ENCODE measurements around the gene SLC17A9. TPM values are rescaled to one million over a fixed set of nuclear protein-coding genes. Genes with fewer than 3 reads are reported as not detected.
A peak's percentile ranks its signal among the peaks of the same experiment; 100 is the strongest.

The SLC17A9 gene
- total RNA-seq, 2 experiments from 2014 or later = 11.6 to 12.6 TPM

DNA sequence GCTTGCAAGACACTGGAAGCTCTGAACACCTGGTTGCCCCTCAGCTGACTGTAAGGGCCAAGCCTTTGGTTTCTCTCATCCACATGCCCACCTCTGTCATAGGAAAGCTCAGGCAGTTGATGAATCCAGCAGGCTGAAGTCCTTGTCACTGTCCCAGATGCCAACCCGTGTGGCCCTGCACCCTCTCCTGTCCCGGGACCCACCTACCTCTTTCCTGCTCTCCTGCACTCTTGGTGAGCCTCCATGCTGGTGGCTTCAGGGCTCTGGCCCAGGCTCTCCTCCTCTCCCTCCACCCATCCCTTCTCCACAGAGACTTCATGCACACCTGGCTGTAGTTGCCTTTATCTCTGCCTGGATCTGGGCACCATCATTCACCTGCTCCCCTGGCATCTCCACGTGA lies 18.5 kb upstream of the SLC17A9 start:
- peaks cover 12% of the 10 kb centered on the region for H3K36me3 Mint-ChIP-seq (ENCODE audit: low read depth)
- ChIA-PET POLR2A (no interaction called here), CTCF (interaction anchor here (1.2 to 3.3 kb wide), 4 partner anchors 8 to 36 kb away, joined by 4 to 26 read pairs (median 4); partner anchors contain the start of gene DIDO1)
- H3K9me3 Mint-ChIP-seq = no peaks in the 10 kb centered on the region
- no peak overlapping the region for H3K27ac Mint-ChIP-seq
- H3K4me3 Mint-ChIP-seq = no peak overlapping the region
- no peaks in the 10 kb centered on the region for H3K27me3 Mint-ChIP-seq
- H3K4me1 Mint-ChIP-seq = peaks cover 32% of the 10 kb centered on the region
- DNase-seq = no peak

DNA sequence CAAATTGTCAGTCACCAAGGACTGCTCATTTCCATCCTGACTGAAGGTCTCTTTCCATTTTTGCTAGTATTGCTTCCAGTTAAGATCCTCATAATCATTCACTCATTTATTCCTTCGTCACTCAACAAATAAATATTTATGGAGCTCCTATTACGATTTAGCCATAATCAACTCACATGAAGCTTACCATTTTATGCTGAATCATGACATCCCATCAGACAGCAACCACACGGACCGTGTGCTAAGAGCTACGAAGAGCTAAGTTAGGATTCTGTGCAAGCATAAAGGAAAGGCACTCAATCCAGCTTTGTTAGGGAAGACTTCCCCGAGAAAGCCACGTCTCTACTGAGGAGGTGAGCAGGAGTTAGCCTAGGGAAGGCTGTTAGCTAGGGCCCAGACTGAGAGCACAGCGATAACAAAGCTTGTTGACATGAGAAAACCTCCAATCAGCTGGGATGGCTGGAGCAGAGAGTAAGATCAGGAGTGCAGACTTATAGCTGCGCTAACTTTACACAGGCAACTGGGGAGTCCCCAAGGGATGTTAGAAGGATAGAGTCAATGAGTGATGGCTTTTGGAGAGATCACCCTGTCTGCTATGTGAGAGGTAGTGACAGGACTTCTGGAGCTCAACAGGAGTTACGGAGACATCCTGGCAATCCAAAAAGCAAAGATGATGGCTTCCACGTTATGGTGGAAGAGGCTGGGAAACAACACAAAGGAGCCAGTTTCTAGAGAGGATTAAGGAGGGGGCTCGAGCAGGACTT lies 17.1 kb upstream of the SLC17A9 start:
- Mint-ChIP-seq H3K36me3 (ENCODE audit: low read depth) (peaks cover 16% of the 10 kb centered on the region), H3K27me3 (no peaks in the 10 kb centered on the region), H3K4me3 (no peak overlapping the region), H3K9me3 (no peaks in the 10 kb centered on the region), H3K27ac (no peak overlapping the region), H3K4me1 (peaks cover 32% of the 10 kb centered on the region)
- ChIA-PET POLR2A (interaction anchor here (0.6 to 0.7 kb wide), 2 partner anchors 13 to 17 kb away, joined by 3 to 4 read pairs; no protein-coding TSS in a partner anchor), CTCF (interaction anchor here (0.6 to 4.0 kb wide), 9 partner anchors 9 to 779 kb away, joined by 3 to 26 read pairs (median 4); partner anchors contain the start of gene DIDO1)
- DNase-seq = no peak

DNA sequence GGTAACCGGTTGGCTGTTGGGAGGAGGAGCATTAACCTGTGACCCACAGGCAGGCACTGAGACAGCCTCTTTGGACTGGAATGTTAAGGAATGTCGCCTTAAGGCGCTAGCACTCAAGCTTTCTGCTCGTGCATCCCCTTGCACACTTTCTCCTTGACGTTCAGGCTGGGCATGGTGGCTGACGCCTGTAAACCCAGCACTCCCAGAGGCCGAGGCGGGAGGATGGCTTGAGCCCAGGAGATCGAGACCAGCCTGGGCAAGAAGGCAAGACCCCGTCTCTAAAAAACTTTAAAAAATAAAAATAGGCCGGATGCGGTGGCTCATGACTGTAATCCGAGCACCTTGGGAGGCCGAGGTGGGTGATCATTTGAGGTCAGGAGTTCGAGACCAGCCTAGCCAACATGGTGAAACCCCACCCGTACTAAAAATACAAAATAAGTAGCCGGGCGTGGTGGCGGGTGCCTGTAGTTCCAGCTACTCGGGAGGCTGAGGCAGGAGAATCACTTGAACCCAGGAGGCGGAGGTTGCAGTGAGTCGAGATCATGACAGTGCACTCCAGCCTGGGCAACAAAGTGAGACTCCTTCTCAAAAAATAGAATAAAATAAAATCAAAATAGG lies 16.4 kb upstream of the SLC17A9 start:
- H3K27me3 Mint-ChIP-seq = no peaks in the 10 kb centered on the region
- no peak for DNase-seq
- CTCF ChIA-PET = interaction anchor here (1.1 to 4.0 kb wide), 3 partner anchors 10 to 17 kb away, joined by 3 to 26 read pairs (median 14); partner anchors contain the start of gene DIDO1
- no peaks in the 10 kb centered on the region for H3K9me3 Mint-ChIP-seq
- no peak overlapping the region for H3K4me3 Mint-ChIP-seq
- POLR2A ChIA-PET = interaction anchor here (0.6 kb wide), 1 partner anchor 18 kb away, joined by 3 read pairs; no protein-coding TSS in a partner anchor
- peaks cover 30% of the 10 kb centered on the region for H3K4me1 Mint-ChIP-seq
- H3K36me3 Mint-ChIP-seq (ENCODE audit: low read depth) = peaks cover 16% of the 10 kb centered on the region
- H3K27ac Mint-ChIP-seq = no peak overlapping the region

DNA sequence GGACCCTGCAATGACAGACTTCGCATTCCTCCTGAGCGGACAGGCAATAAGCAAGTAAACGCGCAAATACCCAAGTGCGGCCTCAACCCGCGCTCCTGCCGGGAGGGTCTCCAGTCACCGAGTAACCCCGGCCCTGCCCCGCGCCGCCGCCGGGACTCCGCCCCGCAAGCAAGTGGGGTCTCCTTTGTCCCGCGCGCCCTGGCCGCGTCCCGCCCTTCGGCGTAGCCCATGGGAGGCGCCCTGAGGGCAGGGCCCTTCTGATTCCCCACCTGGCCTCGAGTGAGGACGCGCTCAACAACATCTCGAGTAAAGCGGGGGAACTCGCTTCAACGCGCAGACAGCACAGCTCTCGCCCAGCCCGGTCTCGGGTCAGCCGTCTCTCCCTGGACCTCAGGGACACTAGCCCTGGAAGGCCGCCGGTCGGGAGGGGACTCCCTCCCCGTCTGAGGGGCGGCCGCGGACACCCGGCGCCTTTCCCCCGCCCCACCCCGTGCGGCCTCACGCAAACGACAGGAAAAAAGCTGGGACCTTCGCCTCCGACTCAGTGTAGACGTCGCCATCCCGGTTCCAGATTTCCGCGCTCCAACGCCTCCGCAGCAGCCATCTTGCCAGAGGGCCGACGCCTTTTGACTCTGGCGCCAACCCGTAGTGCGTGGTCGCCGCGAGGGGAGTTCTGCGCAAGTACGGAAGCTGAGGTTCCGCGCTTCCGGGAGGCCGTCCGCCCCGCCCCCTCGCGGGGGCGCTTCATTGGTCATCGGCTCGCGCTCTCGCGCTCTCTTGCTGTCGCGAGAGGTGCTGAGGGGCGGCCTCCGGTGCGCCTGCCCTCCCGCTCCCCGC lies 15.0 kb upstream of the SLC17A9 start:
- Mint-ChIP-seq H3K4me1 (peaks cover 35% of the 10 kb centered on the region), H3K27me3 (no peaks in the 10 kb centered on the region), H3K4me3 (no peak overlapping the region), H3K27ac (peak overlapping the region; percentile 92), H3K9me3 (no peaks in the 10 kb centered on the region), H3K36me3 (ENCODE audit: low read depth) (peaks cover 21% of the 10 kb centered on the region)
- ChIA-PET CTCF (interaction anchor here (0.8 to 4.0 kb wide), 8 partner anchors 12 to 286 kb away, joined by 3 to 14 read pairs (median 4); partner anchors contain the start of gene DIDO1), POLR2A (interaction anchor here (0.7 to 1.5 kb wide), 3 partner anchors 9 to 19 kb away, joined by 3 to 4 read pairs (median 3); no protein-coding TSS in a partner anchor)
- peak; percentile 97 for DNase-seq

DNA sequence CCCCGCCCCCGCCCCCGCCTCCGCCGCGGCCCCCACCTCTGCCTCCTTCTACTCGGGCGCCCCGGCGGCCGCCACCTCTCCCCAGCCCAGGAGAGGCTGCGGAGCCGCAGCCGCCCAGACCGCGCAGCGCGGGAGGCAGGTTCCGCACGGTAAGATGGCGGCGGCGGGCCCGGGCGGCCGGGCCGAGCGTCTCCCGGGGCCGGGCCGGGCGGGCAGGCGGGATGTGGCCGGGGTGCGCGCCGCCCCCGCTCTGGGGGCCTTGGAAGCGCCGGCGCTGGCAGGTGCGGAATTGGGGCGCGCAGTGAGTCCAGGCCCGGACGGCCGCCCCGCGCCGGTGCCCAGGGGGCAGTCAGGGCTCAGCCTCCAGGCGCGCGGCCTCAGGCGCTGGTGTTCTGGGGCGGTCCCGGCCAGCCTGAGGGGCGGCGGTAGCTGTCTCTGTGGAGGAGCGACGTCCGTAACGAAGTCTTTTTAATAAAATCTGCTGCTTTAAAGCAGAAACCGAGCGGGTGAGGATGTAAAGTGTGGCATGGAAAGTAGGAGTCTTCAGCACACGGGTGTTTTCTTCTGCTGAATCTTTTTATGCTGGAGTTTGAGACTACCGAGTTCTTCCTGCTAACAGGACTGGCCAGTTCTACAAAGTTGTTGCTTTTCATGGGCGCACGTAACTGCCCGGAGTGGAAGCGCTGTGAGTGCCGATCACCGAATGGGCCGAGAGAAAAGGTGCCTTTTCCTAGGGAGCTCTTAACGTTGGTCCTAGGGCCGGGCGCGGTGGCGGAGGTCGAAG lies 14.2 kb upstream of the SLC17A9 start, which contains the start of gene GID8:
Gene GID8 (plus strand): TSS at position 43 of the 784 bp plus-strand sequence. CDS start 3,356 bp downstream, outside the sequence.
- CTCF ChIA-PET = interaction anchor here (0.7 to 4.0 kb wide), 9 partner anchors 9 to 285 kb away, joined by 3 to 14 read pairs (median 4); partner anchors contain the start of gene DIDO1
- Mint-ChIP-seq H3K27me3 (no peaks in the 10 kb centered on the region), H3K4me3 (no peak within 1 kb of the TSS), H3K36me3 (ENCODE audit: low read depth) (peaks cover 26% of the 10 kb centered on the region), H3K9me3 (no peaks in the 10 kb centered on the region), H3K4me1 (peaks cover 33% of the 10 kb centered on the region), H3K27ac (peak within 1 kb of the TSS; percentile 92)
- DNase-seq = peak; percentile 46
- POLR2A ChIA-PET = interaction anchor here (0.7 to 1.5 kb wide), 2 partner anchors 11 to 20 kb away, joined by 3 to 4 read pairs; no protein-coding TSS in a partner anchor

DNA sequence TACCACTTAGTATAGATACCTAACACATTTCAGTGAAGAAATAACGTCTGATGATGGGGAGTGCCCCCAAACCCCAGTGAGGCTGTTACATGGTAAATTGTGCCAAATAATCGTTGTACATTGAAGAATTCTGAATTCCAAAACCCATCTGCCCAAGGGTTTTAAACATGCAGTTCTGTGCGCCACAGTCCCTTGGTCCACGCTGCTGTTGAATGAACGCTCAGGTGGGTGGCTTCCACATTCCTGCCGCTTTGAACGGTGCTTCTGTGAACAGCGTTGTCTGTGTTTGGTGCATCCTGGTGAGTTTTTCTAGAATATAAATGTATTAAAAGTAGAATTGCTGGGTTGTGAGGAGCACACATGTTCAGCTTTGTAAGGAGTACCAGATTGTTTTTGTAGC lies 11.6 kb upstream of the SLC17A9 start:
- Mint-ChIP-seq H3K9me3 (no peaks in the 10 kb centered on the region), H3K4me1 (peaks cover 33% of the 10 kb centered on the region)
- CTCF ChIA-PET = interaction anchor here (1.5 kb wide), 1 partner anchor 13 kb away, joined by 4 read pairs; no protein-coding TSS in a partner anchor

DNA sequence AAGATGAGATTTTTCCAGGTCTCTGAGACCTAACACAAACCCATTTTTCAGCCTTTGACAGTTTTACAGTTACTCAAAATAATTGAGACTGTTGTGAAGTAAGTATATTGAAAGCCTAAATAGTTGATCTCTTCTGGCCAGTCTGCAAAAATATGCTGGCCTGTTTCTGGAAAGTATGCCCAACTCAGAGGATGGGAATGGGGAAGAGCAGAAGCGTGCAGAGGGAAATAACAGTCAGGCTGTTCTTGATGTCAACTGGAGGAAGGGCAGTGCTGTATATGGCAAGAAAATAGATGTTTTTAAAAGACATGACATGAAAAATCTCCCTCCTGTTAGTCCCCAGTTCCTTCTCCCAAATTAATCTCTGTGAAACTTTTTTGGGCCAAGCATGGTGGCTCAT lies 10.7 kb upstream of the SLC17A9 start:
- no peaks in the 10 kb centered on the region for H3K27me3 Mint-ChIP-seq
- no peak overlapping the region for H3K27ac Mint-ChIP-seq
- H3K4me1 Mint-ChIP-seq = peaks cover 32% of the 10 kb centered on the region
- CTCF ChIA-PET = no interaction called here
- H3K9me3 Mint-ChIP-seq = no peaks in the 10 kb centered on the region
- POLR2A ChIA-PET = no interaction called here
- DNase-seq = no peak
- H3K36me3 Mint-ChIP-seq (ENCODE audit: low read depth) = peaks cover 47% of the 10 kb centered on the region
- no peak overlapping the region for H3K4me3 Mint-ChIP-seq

More for the DNA sequence above, 11.6 kb upstream of the SLC17A9 start:
- DNase-seq = no peak
- POLR2A ChIA-PET = interaction anchor here (0.6 kb wide), 1 partner anchor 19 kb away, joined by 3 read pairs; no protein-coding TSS in a partner anchor
- H3K36me3 Mint-ChIP-seq (ENCODE audit: low read depth) = peaks cover 41% of the 10 kb centered on the region
- no peaks in the 10 kb centered on the region for H3K27me3 Mint-ChIP-seq
- no peak overlapping the region for H3K27ac Mint-ChIP-seq
- H3K4me3 Mint-ChIP-seq = no peak overlapping the region

DNA sequence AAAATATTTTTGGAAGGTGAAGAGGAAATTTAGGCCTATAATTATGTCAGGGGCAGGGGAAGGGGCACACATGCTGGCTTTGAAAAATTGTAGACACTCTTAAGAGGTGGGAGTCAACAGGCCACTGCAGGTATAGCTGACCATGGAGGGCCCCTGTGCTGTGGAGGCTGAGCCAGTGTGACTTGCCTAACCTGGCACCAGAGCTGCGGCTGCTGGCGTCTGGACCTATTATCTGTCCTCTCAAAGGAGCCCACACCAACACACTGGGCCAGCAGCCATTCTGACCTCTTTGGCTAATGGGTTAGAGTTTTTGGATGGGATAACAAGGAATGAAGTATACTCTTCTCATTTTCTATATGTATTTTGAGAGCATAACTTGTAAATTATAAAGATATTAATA lies 10.1 kb upstream of the SLC17A9 start:
- no peak overlapping the region for H3K4me3 Mint-ChIP-seq
- peaks cover 49% of the 10 kb centered on the region for H3K36me3 Mint-ChIP-seq (ENCODE audit: low read depth)
- no peaks in the 10 kb centered on the region for H3K27me3 Mint-ChIP-seq
- H3K9me3 Mint-ChIP-seq = no peaks in the 10 kb centered on the region
- H3K4me1 Mint-ChIP-seq = peaks cover 28% of the 10 kb centered on the region
- CTCF ChIA-PET = no interaction called here
- DNase-seq = no peak
- no peak overlapping the region for H3K27ac Mint-ChIP-seq
- POLR2A ChIA-PET = no interaction called here

DNA sequence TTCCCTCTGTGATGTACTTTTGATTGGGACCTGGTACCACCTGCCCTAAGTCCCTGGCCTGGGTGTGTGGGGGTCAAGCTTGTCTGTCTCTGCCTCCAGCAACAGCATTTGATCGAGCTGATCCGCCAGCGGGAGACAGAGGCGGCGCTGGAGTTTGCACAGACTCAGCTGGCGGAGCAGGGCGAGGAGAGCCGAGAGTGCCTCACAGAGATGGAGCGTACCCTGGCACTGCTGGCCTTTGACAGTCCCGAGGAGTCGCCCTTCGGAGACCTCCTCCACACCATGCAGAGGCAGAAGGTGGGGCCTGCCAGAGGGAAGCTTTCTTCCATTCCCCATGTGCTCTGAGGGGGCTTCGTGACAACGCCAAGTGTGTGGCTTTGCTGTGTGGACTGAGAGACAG lies 9.1 kb upstream of the SLC17A9 start:
- no peak for DNase-seq
- POLR2A ChIA-PET = no interaction called here
- CTCF ChIA-PET = no interaction called here
- H3K27me3 Mint-ChIP-seq = no peaks in the 10 kb centered on the region
- no peaks in the 10 kb centered on the region for H3K9me3 Mint-ChIP-seq
- no peak overlapping the region for H3K27ac Mint-ChIP-seq
- peaks cover 57% of the 10 kb centered on the region for H3K36me3 Mint-ChIP-seq (ENCODE audit: low read depth)
- peaks cover 28% of the 10 kb centered on the region for H3K4me1 Mint-ChIP-seq
- H3K4me3 Mint-ChIP-seq = no peak overlapping the region

DNA sequence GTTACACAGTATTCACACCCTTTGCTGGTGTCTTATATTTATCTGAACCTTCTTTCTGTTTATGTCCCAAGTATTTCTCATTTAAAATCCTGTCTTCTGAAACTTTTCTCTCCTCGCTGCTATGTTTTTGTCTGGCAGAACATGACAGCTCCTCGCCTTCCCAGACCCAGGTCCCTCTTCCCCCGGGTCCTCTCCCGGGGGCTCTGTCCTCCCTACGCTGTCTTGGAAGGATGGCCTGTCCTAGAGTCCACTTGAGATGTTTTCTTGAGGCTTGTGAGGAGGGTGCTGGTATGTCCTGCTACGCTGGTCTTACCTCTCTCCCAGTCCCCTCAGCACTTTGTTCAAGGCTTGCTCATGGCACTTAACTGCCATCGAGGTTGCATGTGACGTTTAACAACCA lies 8.3 kb upstream of the SLC17A9 start:
- Mint-ChIP-seq H3K27ac (no peak overlapping the region), H3K4me3 (no peak overlapping the region), H3K4me1 (peaks cover 20% of the 10 kb centered on the region), H3K27me3 (no peaks in the 10 kb centered on the region), H3K36me3 (ENCODE audit: low read depth) (peaks cover 62% of the 10 kb centered on the region), H3K9me3 (peaks cover 3% of the 10 kb centered on the region)
- ChIA-PET CTCF (interaction anchor here (0.6 to 1.1 kb wide), 2 partner anchors 9 to 58 kb away, joined by 3 read pairs; no protein-coding TSS in a partner anchor), POLR2A (no interaction called here)
- no peak for DNase-seq

DNA sequence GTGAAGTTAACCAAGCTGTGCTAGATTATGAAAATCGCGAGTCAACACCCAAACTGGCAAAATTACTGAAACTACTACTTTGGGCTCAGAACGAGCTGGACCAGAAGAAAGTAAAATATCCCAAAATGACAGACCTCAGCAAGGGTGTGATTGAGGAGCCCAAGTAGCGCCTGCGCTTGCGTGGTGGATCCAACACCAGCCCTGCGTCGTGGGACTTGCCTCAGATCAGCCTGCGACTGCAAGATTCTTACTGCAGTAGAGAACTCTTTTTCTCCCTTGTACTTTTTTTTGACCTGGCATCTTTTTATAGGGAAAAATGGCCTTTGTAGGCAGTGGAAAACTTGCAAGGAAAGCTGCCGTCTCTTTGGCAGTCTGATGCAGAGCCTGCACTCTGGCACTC lies 7.8 kb upstream of the SLC17A9 start:
- H3K36me3 Mint-ChIP-seq (ENCODE audit: low read depth) = peaks cover 64% of the 10 kb centered on the region
- CTCF ChIA-PET = interaction anchor here (0.6 to 1.1 kb wide), 2 partner anchors 9 to 57 kb away, joined by 3 read pairs; no protein-coding TSS in a partner anchor
- POLR2A ChIA-PET = no interaction called here
- peaks cover 3% of the 10 kb centered on the region for H3K9me3 Mint-ChIP-seq
- H3K27me3 Mint-ChIP-seq = no peaks in the 10 kb centered on the region
- DNase-seq = no peak
- H3K27ac Mint-ChIP-seq = no peak overlapping the region
- H3K4me1 Mint-ChIP-seq = peaks cover 15% of the 10 kb centered on the region
- no peak overlapping the region for H3K4me3 Mint-ChIP-seq

Measured in activated CD4-positive, alpha-beta T cell treated with anti-CD3 and anti-CD28 coated beads, Interleukin-2, amount 10 ng/mL, durations not matched to agents 7 days and 5 days (primary cell).